HEK293 (cell line): ENCODE measurements around the gene AQP6.

ENCODE experiments used
- CTCF ChIA-PET: fragments of 350-600 bp; formaldehyde crosslinking; extraction: SDS; loops from one replicate; lab custom pipeline; 2021; ENCODE audit warnings: antibody characterized with exemption; lab: Yijun Ruan, JAX
- POLR2A ChIA-PET: fragments of 300-600 bp; formaldehyde crosslinking; extraction: SDS; loops from one replicate; lab custom pipeline; 2020; ENCODE audit warnings: antibody characterized with exemption, inconsistent platforms; lab: Yijun Ruan, JAX
- H3K27ac ChIP-seq: fragments of 200-500 bp; sonication (Bioruptor generic); 2 replicates; pipeline ENCODE4 v1.5.1; 2014; ENCODE audit warnings: low read depth, low read length, control low read depth, inconsistent platforms; ENCODE audit errors: extremely low read depth
- H3K36me3 ChIP-seq, 2 experiments: fragments of 200-500 bp in 1 of 2; sonication (Bioruptor generic) in 1 of 2; 1 replicate in 1 of 2; 2 replicates in 1 of 2; pipeline ENCODE4 v1.5.1; 2014 to 2017; ENCODE audit warnings: inconsistent platforms in 2 of 2, low read length in 2 of 2; ENCODE audit not compliant: control insufficient read depth in 2 of 2, insufficient read depth in 1 of 2
- H3K4me1 ChIP-seq: fragments of 200-500 bp; sonication (Bioruptor generic); 2 replicates; pipeline ENCODE4 v1.5.1; 2014; ENCODE audit warnings: mild to moderate bottlenecking, low read length, inconsistent platforms; ENCODE audit not compliant: control insufficient read depth, insufficient read depth
- H3K4me3 ChIP-seq: 2 replicates; pipeline ENCODE4 v1.5.1; 2011; ENCODE audit warnings: low read depth, mild to moderate bottlenecking, control low read depth, low read length, moderate library complexity
- H3K9me3 ChIP-seq: fragments of 200-500 bp; sonication (Bioruptor generic); 2 replicates; pipeline ENCODE4 v1.5.1; 2014; ENCODE audit warnings: low read depth, low read length, inconsistent platforms; ENCODE audit not compliant: control insufficient read depth, insufficient read depth
- GLIS1 ChIP-seq: fragments of 450-650 bp; formaldehyde crosslinking; IDR thresholded peaks from 2 replicates; pipeline ENCODE4 v1.5.1; 2016; ENCODE audit warnings: missing biosample characterization, missing genetic modification characterization
- HOXA7 ChIP-seq: sonication (generic); formaldehyde crosslinking; IDR thresholded peaks from 2 replicates; pipeline ENCODE4 v1.8.1; 2022; ENCODE audit warnings: missing genetic modification reagents, borderline replicate concordance
- KLF9 ChIP-seq: fragments of 450-650 bp; formaldehyde crosslinking; IDR thresholded peaks from 2 replicates; pipeline ENCODE4 v1.5.1; 2016; ENCODE audit warnings: missing biosample characterization, missing genetic modification characterization, low read depth
- SP2 ChIP-seq: fragments of 450-650 bp; formaldehyde crosslinking; IDR thresholded peaks from 2 replicates; pipeline ENCODE4 v1.5.1; 2016; ENCODE audit warnings: missing biosample characterization, missing genetic modification characterization
- SP3 ChIP-seq: fragments of 450-650 bp; formaldehyde crosslinking; IDR thresholded peaks from 2 replicates; pipeline ENCODE4 v1.5.1; 2016; ENCODE audit warnings: missing biosample characterization, missing genetic modification characterization
- TRIM28 ChIP-seq: IDR thresholded peaks from 2 replicates; pipeline ENCODE4 v1.6.1; 2011; ENCODE audit warnings: low read length, control low read depth, borderline replicate concordance
- ZFHX2 ChIP-seq: fragments of 450-650 bp; formaldehyde crosslinking; conservative IDR thresholded peaks from 2 replicates; pipeline ENCODE4 v1.5.1; 2016; ENCODE audit warnings: missing biosample characterization, missing genetic modification characterization
- ZNF112 ChIP-seq: fragments of 450-650 bp; formaldehyde crosslinking; IDR thresholded peaks from 2 replicates; pipeline ENCODE4 v1.5.0; 2017; ENCODE audit warnings: missing biosample characterization, missing genetic modification characterization
- ZNF133 ChIP-seq: fragments of 450-650 bp; formaldehyde crosslinking; IDR thresholded peaks from 2 replicates; pipeline ENCODE4 v1.5.1; 2016; ENCODE audit warnings: missing biosample characterization, missing genetic modification characterization
- ZNF16 ChIP-seq: fragments of 450-650 bp; formaldehyde crosslinking; IDR thresholded peaks from 2 replicates; pipeline ENCODE4 v1.5.1; 2016; ENCODE audit warnings: low read depth, missing biosample characterization, missing genetic modification characterization
- ZNF169 ChIP-seq: fragments of 450-650 bp; formaldehyde crosslinking; IDR thresholded peaks from 2 replicates; pipeline ENCODE4 v1.5.1; 2016; ENCODE audit warnings: missing biosample characterization, missing genetic modification characterization
- ZNF24 ChIP-seq: fragments of 450-650 bp; formaldehyde crosslinking; IDR thresholded peaks from 2 replicates; pipeline ENCODE4 v1.5.1; 2016; ENCODE audit warnings: missing biosample characterization, missing genetic modification characterization
- ZNF529 ChIP-seq: fragments of 450-650 bp; formaldehyde crosslinking; IDR thresholded peaks from 2 replicates; pipeline ENCODE4 v1.5.1; 2017; ENCODE audit warnings: missing genetic modification characterization, missing biosample characterization; ENCODE audit not compliant: insufficient replicate concordance
- ZNF600 ChIP-seq: fragments of 450-650 bp; formaldehyde crosslinking; IDR thresholded peaks from 2 replicates; pipeline ENCODE4 v1.5.1; 2016; ENCODE audit warnings: missing biosample characterization, missing genetic modification characterization
- ZNF621 ChIP-seq: fragments of 450-650 bp; formaldehyde crosslinking; IDR thresholded peaks from 2 replicates; pipeline ENCODE4 v1.5.1; 2017; ENCODE audit warnings: missing biosample characterization, missing genetic modification characterization
- ZNF654 ChIP-seq: fragments of 450-650 bp; formaldehyde crosslinking; IDR thresholded peaks from 2 replicates; pipeline ENCODE4 v1.5.1; 2016; ENCODE audit warnings: low read depth, missing biosample characterization, missing genetic modification characterization
- ZNF843 ChIP-seq: fragments of 450-650 bp; formaldehyde crosslinking; IDR thresholded peaks from 2 replicates; pipeline ENCODE4 v1.5.1; 2016; ENCODE audit warnings: missing biosample characterization, missing genetic modification characterization
- TF ChIP-seq, protein P1 (sequence below): fragments of 450-650 bp; formaldehyde crosslinking; IDR thresholded peaks from 2 replicates; pipeline ENCODE4 v1.5.1; 2016; ENCODE audit warnings: missing biosample characterization, missing genetic modification characterization
- TF ChIP-seq, protein P2 (sequence below): sonication (generic); formaldehyde crosslinking; IDR thresholded peaks from 2 replicates; pipeline ENCODE4 v1.8.1; 2022; ENCODE audit warnings: mild to moderate bottlenecking, moderate library complexity, missing genetic modification reagents
- TF ChIP-seq, protein P3 (sequence below): fragments of 450-650 bp; formaldehyde crosslinking; IDR thresholded peaks from 2 replicates; pipeline ENCODE4 v1.5.1; 2016; ENCODE audit warnings: missing biosample characterization, missing genetic modification characterization

AQP6 gene

DNA sequence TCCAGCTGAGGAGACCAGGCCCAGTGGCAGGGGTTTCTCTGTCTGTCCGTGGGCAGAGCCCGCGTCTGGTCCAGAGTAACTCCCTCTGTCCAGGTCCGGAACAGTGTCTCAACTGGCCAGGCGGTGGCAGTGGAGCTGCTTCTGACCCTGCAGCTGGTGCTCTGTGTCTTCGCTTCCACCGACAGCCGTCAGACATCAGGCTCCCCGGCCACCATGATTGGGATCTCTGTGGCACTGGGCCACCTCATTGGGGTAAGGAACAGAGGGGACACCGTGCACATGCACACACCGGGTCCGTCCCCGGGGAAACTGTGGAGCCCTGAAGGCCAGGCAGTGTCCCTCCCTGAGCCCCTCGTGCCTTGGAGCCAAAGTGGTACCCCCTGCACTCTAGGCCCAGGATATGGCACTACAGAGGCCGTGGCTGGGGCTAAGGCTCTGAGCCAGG is 1.5 kb downstream of the AQP6 start:
- H3K4me1 ChIP-seq: no peaks in the 10 kb centered on the region
- ChIA-PET POLR2A (no interaction called here), CTCF (interaction anchor here (0.5 to 2.8 kb wide), 5 partner anchors 7 to 117 kb away, joined by 4 to 13 read pairs (median 4); no protein-coding TSS in a partner anchor)
- peaks cover 0 to 3% of the 10 kb centered on the region in 2 experiments; a peak in 1 of 3 replicates for H3K36me3 ChIP-seq
- no peak overlapping the region for H3K27ac ChIP-seq
- TF ChIP-seq, protein P1, sequence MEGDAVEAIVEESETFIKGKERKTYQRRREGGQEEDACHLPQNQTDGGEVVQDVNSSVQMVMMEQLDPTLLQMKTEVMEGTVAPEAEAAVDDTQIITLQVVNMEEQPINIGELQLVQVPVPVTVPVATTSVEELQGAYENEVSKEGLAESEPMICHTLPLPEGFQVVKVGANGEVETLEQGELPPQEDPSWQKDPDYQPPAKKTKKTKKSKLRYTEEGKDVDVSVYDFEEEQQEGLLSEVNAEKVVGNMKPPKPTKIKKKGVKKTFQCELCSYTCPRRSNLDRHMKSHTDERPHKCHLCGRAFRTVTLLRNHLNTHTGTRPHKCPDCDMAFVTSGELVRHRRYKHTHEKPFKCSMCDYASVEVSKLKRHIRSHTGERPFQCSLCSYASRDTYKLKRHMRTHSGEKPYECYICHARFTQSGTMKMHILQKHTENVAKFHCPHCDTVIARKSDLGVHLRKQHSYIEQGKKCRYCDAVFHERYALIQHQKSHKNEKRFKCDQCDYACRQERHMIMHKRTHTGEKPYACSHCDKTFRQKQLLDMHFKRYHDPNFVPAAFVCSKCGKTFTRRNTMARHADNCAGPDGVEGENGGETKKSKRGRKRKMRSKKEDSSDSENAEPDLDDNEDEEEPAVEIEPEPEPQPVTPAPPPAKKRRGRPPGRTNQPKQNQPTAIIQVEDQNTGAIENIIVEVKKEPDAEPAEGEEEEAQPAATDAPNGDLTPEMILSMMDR: peak; percentile 52; the same call in 1 of the 2 replicates
- no peak for TF ChIP-seq HOXA7 (CRISPR knock-in tag)
- TF ChIP-seq ZNF600 (tag by site-specific recombination): peak; percentile 39; the same call in 1 of the 2 replicates
- H3K9me3 ChIP-seq: no peaks in the 10 kb centered on the region
- H3K4me3 ChIP-seq: no peak overlapping the region

DNA sequence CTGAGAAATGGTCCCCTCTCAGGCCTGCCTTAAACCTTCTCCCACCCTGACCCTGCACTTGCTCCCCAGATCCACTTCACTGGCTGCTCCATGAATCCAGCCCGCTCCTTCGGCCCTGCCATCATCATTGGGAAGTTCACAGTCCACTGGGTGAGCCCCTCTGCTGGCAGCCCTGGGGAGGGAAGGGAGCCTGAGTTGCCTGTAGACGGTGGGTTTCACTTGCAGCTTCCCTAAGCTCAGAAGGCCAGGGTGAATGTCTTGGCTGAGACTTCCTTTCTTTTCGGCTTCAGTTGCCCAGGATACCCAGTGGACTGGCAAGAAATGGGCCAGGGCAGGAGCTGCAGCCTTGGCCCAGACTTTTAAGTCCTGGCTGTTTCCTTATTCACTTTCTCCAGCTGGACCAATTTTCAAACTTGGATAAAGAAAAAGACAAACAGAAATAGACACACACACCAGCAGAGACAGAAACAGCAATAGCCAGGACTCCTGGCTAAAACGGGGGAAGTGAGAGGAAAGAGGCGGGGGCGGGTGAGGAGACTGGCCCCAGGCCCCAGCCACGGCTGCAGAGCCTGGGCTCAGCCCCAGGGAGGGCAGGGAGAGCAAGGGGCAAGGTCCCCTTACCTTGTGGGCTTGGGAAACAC is 2.0 kb downstream of the AQP6 start:
- CTCF ChIA-PET: interaction anchor here (0.5 to 2.8 kb wide), 6 partner anchors 8 to 117 kb away, joined by 3 to 13 read pairs (median 4); no protein-coding TSS in a partner anchor
- no peaks in the 10 kb centered on the region for H3K9me3 ChIP-seq
- H3K36me3 ChIP-seq: peaks cover 0 to 3% of the 10 kb centered on the region in 2 experiments; a peak in 1 of 3 replicates
- no peaks in the 10 kb centered on the region for H3K4me1 ChIP-seq
- POLR2A ChIA-PET: no interaction called here
- TF ChIP-seq ZFHX2 (tag by site-specific recombination): peak; percentile 22; the same call in 1 of the 2 replicates
- no peak for TF ChIP-seq ZNF843 (tag by site-specific recombination)
- no peak overlapping the region for H3K4me3 ChIP-seq
- no peak overlapping the region for H3K27ac ChIP-seq

DNA sequence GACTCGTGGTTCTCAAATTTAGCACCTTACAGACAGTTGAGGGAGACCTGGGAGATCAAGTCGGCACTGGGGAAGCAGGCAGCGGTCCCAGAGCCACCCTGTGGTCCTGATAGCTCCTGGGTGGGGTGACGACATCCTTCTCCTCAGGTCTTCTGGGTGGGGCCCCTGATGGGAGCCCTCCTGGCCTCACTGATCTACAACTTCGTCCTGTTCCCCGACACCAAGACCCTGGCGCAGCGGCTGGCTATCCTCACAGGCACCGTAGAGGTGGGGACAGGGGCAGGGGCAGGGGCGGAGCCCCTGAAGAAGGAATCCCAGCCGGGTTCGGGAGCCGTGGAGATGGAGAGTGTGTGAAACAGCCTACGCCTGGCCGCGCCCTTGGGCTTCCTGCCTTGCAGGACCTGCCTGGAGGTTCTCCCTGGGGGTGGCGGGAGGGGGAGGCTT is 2.6 kb downstream of the AQP6 start:
- Histone ChIP-seq H3K36me3 (peaks cover 0 to 3% of the 10 kb centered on the region in 2 experiments; a peak in 1 of 3 replicates), H3K9me3 (no peaks in the 10 kb centered on the region)
- POLR2A ChIA-PET: no interaction called here
- no peak for TF ChIP-seq ZNF529 (tag by site-specific recombination)
- no peak for TF ChIP-seq ZNF112 (tag by site-specific recombination)
- TF ChIP-seq TRIM28: no peak
- TF ChIP-seq, all 188 proteins: peak for 0
- CTCF ChIA-PET: interaction anchor here (0.6 to 2.8 kb wide), 3 partner anchors 8 to 975 kb away, joined by 3 to 13 read pairs (median 4); no protein-coding TSS in a partner anchor
- Histone ChIP-seq H3K4me3 (no peak overlapping the region), H3K27ac (no peak overlapping the region), H3K4me1 (no peaks in the 10 kb centered on the region)

DNA sequence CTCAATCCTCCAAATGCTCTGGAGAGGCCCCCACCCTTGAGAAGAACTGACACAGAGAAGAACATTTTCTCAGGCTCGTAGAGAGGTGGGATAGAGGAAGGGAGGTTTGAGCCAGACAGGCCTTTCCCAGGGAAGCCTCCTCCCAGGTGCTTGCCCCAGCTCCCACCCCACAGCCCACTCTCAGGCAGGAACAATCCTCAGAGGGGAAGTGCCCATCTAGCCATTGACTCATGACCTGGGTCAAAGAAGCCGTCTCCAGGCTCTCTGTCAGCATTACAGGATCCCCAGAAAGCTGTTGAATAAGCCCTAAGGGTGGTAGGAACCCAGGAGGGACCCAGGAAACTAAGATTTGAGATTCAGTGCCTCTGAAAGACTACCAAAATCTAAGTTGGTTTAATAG is 3.8 kb downstream of the AQP6 start:
- POLR2A ChIA-PET: no interaction called here
- CTCF ChIA-PET: interaction anchor here (1.0 to 2.8 kb wide), 2 partner anchors 10 to 89 kb away, joined by 3 to 13 read pairs; no protein-coding TSS in a partner anchor

More for the DNA sequence above, 3.8 kb downstream of the AQP6 start:
- Histone ChIP-seq H3K9me3 (no peaks in the 10 kb centered on the region), H3K36me3 (peaks cover 0 to 3% of the 10 kb centered on the region in 2 experiments; a peak in 1 of 3 replicates), H3K4me3 (no peak overlapping the region), H3K27ac (no peak overlapping the region), H3K4me1 (no peaks in the 10 kb centered on the region)
- TF ChIP-seq SP3 (tag by site-specific recombination): no peak
- TF ChIP-seq ZNF169 (tag by site-specific recombination): no peak
- TF ChIP-seq ZNF621 (tag by site-specific recombination): no peak
- no peak for TF ChIP-seq TRIM28
- TF ChIP-seq ZNF24 (tag by site-specific recombination): no peak
- no peak for TF ChIP-seq ZNF654 (tag by site-specific recombination)
- TF ChIP-seq ZNF16 (tag by site-specific recombination): no peak
- no peak for TF ChIP-seq ZNF133
- TF ChIP-seq, protein P2, sequence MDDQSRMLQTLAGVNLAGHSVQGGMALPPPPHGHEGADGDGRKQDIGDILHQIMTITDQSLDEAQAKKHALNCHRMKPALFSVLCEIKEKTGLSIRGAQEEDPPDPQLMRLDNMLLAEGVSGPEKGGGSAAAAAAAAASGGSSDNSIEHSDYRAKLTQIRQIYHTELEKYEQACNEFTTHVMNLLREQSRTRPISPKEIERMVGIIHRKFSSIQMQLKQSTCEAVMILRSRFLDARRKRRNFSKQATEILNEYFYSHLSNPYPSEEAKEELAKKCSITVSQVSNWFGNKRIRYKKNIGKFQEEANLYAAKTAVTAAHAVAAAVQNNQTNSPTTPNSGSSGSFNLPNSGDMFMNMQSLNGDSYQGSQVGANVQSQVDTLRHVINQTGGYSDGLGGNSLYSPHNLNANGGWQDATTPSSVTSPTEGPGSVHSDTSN (CRISPR knock-in tag): no peak
- TF ChIP-seq, protein P3, sequence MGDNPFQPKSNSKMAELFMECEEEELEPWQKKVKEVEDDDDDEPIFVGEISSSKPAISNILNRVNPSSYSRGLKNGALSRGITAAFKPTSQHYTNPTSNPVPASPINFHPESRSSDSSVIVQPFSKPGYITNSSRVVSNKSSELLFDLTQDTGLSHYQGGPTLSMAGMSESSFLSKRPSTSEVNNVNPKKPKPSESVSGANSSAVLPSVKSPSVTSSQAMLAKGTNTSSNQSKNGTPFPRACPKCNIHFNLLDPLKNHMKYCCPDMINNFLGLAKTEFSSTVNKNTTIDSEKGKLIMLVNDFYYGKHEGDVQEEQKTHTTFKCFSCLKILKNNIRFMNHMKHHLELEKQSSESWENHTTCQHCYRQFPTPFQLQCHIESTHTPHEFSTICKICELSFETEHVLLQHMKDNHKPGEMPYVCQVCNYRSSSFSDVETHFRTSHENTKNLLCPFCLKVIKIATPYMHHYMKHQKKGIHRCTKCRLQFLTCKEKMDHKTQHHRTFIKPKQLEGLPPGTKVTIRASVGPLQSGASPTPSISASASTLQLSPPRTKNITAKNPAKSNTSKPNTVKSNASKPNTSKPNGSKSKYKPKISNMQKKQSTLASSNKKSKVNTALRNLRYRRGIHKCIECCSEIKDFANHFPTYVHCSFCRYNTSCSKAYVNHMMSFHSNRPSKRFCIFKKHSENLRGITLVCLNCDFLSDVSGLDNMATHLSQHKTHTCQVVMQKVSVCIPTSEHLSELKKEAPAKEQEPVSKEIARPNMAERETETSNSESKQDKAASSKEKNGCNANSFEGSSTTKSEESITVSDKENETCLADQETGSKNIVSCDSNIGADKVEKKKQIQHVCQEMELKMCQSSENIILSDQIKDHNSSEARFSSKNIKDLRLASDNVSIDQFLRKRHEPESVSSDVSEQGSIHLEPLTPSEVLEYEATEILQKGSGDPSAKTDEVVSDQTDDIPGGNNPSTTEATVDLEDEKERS (tag by site-specific recombination): no peak
- no peak for TF ChIP-seq ZNF529 (tag by site-specific recombination)
- TF ChIP-seq ZFHX2 (tag by site-specific recombination): no peak
- TF ChIP-seq GLIS1 (tag by site-specific recombination): no peak
- no peak for TF ChIP-seq KLF9 (tag by site-specific recombination)
- no peak for TF ChIP-seq SP2 (tag by site-specific recombination)
